Measurements from ENCODE around the gene LHFPL6.

Gene LHFPL6

DNA sequence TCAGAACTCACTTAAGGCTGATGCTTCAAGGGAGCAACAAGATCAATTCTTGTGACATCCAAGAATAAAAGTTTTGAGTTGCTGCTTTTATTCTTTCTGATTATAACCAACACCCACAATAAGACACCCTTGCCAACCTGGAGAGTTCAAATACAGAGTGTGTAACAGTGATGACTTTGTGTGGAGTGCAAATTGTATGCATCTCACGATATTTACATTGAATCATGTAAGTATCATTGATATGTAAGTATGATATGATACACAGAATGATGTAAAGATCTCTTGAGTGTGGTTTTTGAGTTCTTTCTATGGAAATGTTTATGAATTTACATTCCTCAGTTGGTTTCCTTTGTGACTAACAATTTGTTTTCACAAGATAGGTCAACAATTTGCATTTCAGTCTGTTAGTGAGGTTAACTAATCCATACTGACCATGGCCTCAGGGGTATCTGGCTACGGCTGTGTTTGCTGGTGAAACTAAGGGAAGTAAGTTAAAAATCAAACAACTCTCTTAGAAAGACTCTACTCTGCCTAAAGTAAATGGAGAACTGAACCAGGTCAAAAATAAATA is 12.4 kb downstream of the LHFPL6 start:
- DNase-seq (ENCODE audit: low read depth), result no peak

DNA sequence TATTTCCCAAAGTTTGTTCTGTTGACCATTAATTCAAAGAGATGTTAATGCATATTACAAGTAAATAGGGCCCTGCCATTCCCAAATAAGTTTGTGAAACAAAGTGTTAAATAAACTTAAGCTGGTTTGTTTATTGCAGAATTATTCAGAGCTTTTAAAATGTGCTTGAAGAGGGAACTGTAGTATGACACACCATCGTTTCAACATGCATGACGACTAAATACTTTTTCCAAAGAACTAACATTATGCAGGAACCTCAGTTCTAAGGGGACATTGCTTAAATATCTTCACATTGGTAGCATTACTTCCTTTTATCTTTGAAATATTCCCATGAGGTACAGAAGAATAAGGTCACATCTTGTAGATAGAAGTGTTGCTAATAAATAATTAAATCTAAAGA is 14.6 kb downstream of the LHFPL6 start:
- DNase-seq (ENCODE audit: low read depth), result no peak

DNA sequence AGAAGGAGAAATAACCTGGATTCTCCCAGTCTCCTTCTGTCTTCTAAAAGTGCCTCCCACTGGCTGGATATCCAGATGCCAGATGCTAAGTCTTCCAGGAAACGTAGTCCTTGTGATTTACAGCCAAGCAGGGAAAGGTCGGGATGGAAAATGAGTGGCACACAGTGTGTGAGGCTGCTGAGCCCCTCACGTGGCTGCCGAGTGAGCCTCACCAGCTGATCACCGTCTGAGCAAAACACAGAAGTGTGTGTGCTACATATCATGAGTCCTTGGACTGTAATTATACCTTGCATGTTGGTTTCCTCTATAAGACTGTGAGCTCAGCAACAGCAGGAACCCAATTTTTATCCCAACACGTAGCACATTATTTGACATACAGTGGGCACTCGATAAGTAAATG is 15.1 kb downstream of the LHFPL6 start:
- DNase-seq (ENCODE audit: low read depth), result no peak

DNA sequence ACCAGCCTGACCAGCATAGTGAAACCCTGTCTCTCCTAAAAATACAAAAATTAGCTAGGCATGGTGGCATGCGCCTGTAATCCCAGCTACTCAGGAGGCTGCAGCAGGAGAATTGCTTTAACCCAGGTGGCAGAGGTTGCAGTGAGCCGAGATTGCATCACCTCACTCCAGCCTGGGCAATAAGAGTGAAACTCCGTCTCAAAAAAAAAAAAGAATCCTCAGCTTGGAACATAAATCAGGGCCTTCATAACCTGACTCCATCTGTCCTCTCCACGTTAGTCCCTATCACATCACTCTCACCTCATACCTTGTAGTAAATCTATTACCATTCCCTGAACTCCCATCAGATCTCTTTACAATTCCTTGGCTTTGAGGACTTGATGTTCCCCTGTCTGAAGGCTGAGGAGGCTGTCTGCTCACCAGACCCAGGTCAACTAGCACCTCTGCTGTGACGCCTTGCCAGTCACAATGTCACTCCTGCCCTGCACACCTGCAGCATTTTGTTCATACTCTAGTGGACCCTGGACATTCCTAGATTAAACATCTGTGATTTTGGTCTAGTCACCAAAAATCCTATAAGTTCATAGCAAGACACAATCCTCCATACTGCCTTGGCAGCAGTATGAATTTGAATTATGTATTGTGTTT is 15.9 kb downstream of the LHFPL6 start:
- no peak for DNase-seq (ENCODE audit: low read depth)

DNA sequence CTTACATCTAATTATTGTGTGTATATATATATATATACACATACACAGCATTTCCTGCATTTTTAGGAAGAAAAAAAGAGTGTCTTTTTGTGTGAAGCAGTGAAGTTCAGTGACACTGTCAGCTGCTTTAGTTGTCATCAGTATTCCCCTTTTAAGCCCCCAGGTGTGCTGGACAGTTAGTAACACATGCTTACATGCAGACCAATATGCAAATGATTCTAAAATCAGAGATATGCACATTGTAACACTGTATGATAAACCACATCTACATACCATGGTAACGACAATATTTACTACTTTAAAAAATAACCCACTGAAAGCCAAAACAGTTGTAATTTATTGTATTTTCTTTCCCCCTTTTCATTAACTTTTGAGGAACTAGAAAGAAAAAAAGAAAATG is 16.8 kb downstream of the LHFPL6 start:
- DNase-seq (ENCODE audit: low read depth), result no peak

DNA sequence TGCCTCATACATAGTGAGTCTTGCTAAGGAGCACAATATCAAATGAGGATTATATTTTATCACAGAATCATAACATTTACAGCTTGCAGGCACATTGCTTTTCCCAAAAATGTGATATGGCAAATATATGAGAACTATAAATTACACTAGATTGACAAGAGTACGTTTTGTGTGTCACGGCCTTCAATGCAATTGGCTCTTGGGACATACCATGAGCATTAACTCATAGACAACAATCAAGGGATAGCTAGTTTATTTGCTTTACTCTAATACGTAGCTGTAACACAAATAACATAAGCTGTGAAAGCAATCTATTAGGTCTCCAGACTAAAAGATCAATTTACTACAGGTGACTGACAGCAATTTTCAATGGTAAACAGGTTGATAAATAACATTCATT is 17.8 kb downstream of the LHFPL6 start:
- no peak for DNase-seq (ENCODE audit: low read depth)

DNA sequence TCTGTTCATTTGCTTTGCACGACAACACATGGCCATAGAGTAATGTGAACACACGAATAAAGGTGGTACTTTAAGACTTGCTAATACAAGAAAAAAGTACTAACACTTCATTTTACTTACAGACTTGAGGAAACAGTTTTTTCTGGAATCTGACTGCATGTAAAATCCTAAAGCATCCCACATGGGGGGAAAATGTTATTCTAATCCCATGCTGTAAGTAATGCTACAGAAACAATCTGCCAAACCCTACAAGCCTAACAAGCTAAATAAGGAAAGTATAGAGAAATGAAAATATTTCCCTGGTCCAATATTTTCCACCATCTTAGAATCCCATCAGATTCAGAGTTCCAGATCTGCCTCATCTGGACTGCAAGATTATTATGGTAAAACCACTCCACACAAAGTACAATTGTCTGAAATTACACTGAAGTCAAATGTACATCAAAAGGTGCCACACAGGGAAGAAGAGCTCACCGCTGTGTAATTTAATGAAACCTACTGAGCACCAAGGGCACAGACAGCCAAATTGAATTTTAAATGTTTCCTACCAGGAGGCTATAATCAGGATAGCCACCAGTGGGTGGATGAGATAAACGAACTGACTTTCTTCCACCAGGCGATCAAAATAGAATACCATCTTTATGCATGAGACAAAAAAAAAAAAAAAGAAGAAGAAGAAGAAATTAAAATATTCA is 22.0 kb downstream of the LHFPL6 start:
- DNase-seq (ENCODE audit: low read depth), result no peak

DNA sequence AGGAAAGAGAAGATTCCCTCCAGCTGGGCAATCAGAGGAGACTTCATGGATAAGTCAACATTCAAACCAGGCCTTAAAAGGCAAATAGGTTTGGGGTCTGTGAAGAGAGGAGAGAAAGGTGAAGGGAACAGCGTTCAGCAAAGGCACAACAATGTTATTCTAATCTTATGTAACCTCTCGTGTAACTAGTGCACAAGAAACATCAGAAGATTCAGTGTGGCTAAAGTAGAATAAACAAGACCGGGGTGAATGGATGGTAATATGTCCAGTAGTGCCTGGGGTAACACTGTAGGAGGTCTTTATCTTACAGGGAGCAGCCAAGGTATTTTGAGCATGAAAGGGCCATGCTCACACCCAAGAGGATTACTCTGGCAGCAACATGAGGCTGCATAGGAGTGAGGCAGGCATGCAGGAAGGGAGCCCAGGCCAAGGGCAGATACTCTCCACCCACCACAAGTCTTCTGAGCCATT is 24.1 kb downstream of the LHFPL6 start:
- DNase-seq (ENCODE audit: low read depth), result no peak

DNA sequence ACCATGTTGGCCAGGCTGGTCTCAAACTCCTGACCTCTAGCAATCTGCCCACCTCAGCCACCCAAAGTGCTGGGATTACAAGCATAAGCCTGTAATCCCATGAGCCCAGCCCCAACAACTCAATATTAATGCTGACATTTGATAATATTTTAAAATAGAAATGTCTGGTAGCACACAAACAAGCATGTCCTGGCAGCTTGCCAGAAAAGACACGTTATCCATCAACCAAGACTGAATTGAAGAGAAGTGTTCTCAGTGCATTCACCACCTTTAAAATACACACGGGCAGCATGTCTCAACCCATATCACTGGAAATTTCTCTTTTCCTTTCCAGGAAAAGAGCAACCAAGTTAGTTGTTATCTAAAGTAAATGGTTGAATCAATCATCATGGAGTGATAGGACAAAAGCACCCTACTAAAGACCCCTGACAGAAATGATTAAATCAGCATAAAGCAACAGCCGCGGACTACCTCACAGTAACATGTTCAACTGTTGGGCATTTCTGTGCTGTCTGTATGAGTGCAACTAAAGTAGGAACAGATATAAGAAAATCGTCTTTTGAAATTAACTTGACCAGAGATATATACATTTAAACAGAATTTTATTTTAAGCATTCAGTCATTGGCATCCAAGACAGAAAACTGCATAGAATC is 25.0 kb downstream of the LHFPL6 start:
- no peak for DNase-seq (ENCODE audit: low read depth)

DNA sequence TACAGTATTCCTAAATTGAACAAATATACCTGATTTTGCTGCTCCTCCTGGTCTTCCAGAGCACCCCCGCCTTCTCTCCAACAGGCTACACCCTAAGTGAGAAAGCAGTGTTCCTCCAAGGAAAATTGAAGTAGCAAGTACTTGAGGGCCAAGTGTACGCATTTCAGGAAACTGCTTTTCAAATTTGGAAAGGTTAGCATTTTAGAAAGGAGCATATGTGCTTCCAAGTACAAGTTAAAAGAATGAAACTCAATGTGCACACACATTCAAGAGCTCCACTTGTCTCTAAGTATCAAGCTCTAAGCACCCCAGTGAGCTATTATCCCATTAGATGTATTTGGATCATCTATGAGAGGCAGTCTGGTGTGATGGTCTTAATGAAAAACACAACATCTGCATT is 25.8 kb downstream of the LHFPL6 start:
- DNase-seq (ENCODE audit: low read depth), result no peak

DNA sequence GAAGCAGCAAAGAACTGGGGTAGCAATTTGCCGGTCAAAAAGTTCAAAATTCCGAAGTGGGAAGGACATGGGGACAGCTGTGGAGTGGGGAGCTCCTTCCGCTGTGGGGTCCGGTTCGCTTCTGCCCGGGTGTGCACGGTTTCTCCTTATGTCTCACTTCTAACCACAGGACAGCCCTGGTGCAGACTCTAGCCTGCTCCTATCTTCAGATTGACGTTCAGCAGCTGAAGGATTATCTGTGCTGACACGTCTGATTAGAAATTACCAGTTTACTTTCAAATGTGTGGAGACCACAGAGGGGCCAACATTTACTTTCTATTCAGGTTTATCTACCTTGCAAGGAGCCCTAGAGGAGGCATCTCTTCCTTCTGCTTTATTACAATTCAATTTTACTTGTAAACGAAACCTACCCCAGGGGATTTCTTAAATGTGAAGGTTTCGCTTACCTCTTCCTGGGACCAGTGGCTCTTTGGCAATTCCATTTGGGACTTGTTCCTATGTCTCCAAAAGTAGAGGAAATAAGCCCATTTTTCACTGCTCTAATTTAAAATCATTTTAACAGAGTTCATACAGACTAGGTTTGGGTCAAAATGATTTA is 27.3 kb downstream of the LHFPL6 start:
- DNase-seq (ENCODE audit: low read depth), result no peak

DNA sequence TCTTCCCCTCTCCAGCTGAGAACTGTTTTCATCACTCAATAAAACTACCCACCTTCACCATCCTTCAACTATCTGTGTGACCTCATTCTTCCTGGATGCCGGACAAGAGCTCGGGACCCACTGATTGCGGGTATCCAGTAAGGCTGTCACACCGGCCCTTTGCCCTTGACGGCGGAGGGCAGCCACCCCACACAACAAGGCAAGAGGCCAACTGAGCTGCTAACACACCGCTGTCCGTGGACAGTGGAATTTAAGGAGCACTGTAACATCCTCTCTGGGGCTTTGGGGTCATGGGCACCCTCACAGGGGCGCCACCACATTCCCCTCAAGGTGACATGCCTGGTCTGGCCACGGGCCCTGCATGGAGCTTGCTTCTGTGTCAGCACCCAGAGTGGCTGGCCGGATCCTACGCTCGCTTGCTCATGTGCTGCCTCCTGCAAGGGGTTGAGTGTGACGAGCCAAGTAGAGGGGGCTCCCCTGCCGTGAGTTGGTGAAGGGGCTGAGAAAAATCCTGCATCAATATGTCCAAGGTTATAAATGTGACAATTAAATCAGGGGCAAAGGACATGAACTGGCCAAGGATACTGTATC is 31.4 kb downstream of the LHFPL6 start:
- DNase-seq (ENCODE audit: low read depth), result no peak

DNA sequence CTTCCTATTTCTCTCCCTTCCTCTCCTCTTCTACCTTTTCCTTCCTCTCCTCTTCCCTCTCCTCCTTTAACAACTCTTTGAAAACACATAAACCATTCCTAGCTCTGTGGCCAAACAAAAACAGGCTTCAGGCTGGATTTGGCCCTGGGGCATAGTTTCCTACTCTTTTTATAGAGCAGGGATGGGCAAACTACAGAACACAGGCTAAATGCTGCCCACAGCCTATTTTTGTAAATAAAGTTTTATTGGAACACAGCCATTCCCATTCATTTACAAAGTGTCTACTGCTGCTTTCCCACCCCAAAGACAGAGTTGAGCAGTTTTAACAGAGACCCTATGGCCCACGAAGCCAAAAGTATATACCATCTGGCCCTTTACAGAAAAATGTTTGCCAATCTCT is 35.4 kb downstream of the LHFPL6 start:
- DNase-seq (ENCODE audit: low read depth), result no peak

DNA sequence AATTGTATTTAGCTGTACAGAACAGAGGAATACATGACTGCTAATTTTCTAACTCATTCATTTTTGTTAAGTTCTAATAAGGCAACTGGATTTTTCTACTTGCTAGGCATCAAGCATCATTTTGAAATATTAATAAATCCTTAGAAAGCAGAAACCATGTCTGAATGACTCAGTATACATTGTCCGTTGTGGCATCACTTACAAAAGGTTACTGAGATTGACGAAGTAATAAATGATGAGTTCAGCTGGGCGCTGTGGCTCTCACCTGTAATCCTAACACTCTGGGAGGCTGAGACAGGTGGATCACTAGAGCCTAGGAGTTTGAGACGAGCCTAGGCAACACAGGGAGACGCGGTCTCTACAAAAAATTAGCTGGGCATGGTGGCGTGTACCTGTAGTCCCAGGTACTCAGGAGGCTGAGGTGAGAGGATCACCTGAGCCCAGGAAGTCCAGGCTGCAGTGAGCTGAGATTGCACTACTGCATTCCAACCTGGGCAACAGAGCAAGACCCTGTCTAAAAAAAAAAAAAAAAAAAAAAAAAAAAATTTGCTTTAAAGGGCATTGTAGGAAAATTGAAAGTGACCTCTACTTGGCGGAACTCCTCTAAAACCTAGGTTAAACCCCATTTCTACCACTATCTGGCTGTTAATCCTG is 36.6 kb downstream of the LHFPL6 start:
- DNase-seq (ENCODE audit: low read depth), result no peak

DNA sequence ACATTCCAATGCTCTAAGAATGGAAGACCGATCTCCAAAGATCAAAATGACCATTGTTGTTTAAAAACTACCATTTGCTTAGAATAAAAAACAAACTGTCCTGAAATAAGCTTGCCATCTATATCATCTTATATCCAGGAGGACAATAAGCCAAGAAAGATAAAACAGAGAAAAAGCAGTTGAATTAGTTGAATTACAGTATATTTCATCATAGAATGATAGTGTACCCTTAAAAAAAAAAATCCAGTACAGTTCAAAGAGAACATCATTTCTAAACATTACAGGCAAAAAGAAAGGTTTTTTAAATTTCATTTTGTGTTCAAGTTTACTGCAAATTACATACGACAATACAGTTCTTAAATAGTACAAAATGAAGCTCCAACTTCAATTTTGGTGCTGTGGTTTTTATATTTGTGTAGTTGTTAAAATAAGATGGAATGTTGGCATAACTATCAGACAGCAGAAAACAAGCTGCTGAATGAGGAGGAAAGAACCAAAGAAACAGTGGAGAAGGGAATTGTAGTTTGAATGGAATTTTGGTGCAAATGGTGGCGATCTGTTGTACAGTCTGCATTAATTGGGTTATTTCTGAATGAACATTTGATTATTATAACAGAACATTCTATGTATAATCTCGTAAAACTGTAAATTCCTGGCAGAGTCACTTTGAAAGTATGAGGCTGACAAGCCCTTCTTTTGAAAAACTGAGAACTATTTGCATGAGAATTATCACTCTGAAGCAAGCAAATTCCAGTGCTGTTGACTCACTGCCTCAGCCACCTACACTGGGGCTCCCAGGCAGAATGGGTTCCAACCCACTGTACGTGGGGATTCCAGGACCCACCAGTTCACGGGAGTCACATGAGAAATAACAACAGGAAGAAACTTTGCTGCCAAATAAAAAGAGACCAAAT is 37.7 kb downstream of the LHFPL6 start:
- no peak for DNase-seq (ENCODE audit: low read depth)

DNA sequence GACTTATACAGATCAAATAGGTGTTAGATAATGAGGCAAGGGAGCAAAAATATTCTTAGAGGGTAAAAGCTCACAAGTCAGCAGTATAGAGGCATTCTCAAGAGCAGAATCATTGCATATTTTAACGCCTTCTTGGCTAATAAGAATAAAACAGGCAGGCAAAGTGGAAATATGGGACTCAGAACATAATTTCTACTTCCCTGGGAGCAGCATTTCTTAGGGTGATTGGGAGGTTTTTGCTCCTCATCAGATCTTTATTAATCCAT is 39.6 kb downstream of the LHFPL6 start:
- DNase-seq (ENCODE audit: low read depth), result no peak

DNA sequence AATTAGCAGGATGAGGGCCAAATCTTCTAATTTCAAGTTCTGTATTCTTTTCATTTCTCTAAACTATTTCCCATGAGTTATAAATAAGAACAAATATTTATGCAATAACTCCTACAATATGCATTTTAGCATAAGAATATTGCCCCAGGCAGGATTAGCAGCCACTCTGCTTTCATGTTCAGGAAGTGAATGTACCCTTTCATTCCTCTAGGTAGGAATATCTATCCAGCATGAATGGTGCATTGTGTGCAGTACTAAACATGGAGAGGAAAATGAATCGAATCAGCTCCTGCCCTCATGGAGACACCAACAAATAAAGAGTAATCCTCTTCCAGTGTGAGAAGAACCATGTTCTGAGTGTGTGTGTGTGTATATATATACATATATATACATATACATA is 41.0 kb downstream of the LHFPL6 start:
- no peak for DNase-seq (ENCODE audit: low read depth)

DNA sequence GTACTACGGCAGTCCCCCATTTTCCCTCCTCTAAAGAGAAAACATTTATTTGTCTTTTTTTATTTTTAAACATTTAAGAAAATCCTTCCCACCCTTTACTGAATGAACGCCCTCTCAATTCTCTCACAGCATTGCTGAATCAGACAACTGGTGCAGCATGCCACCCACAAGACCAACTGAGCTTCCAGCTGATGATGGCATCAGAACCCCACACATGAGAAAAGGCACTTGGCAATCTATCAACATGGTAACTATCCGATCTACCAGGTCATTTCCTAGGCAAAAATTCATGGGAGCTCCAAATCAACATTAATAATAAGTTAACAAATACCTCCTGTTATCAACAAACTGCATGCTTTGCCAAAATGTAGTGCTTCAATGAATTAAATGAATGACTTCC is 43.1 kb downstream of the LHFPL6 start:
- no peak for DNase-seq (ENCODE audit: low read depth)

DNA sequence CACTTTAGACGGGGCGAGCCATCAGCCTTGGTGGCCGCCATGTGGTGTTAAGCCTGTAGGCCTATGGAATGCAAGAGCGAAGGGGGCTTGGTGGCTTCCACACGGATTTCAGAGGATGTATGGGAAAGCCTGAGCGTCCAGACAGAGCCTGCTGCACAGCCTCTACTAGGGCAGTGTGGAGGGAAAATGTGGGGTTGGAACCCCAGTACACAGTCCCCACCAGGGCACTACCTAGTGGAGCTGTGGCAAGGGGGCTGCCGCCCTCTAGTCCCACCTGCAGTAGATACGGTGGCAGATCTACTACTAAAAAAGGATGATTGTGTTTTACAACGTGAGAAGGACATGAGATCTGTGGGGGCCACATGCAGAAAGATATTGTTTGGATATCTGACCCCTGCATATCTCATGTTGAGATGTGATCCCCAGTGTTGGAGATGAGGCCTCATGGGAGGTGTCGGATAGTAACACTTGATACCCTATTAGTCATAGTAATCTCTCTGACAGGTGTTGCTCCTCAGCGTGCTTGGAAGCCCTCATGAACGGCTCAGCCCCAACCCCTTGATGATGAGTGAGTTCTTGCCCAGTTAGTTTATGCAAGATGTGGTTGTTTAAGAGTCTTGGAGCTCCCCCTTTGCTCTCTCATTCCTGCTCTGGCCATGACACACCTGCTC is 45.6 kb downstream of the LHFPL6 start:
- no peak for DNase-seq (ENCODE audit: low read depth)

DNA sequence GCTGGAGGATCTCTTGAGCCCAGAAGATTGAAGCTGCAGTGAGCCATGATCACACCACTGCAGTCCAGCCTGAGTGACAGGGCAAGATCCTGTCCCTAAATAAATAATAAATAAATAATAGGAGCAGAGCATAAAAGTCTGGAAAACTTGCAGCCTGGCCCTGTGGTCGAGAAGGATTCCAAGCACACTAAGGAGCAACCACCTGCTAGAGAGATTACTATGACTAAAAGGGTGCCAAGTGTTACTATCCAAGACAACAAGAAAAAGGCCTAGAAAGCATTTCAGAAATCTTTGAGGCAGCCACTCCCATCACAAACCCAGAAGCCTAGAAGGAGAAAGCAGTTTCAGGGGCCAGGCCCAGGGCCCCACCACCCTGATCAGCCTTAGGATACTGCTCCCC is 46.1 kb downstream of the LHFPL6 start:
- no peak for DNase-seq (ENCODE audit: low read depth)

Measured in stimulated activated CD8-positive, alpha-beta memory T cell treated with anti-CD3 and anti-CD28 coated beads, Interleukin-12 subunit alpha, Interleukin-12 subunit beta, amount 100 ng/mL, for 1 hour (primary cell).